NCI-H2029 treated with DMSO at 0.1 percent for 48 hours (cell line): ENCODE measurements around the gene PMCH.
"Not testable (repeated sequence)": the region's sequence is repeated elsewhere in the genome, so short reads cannot be mapped to it uniquely, and the experiment has no call there.

Experiments used
- DNase-seq: peaks from one replicate; lab custom pipeline; 2025; lab: John Stamatoyannopoulos, UW

The PMCH gene

DNA sequence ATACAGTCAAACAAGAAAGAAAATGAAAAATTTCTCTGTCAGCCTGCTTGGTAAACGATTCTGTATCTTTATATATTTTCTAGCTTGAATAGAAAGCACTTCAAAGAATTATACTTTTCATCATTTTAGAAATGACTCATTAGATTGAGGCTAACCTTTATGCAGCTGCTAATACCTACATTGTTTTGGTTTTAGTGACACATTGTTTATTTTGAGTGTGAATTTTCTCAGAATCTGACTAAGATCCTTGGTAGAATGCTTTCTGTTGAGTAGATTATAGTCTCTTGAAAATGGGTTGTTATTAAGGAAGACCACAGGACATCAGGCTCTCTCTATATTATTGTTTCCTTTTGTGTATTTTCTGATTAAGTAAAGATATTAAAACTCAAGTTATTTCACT is at the start of gene PMCH:
TSS of gene PMCH (minus strand) at position 45 of the 400 bp plus-strand sequence. CDS start 63 bp downstream, outside the sequence.
- DNase-seq = no peak

DNA sequence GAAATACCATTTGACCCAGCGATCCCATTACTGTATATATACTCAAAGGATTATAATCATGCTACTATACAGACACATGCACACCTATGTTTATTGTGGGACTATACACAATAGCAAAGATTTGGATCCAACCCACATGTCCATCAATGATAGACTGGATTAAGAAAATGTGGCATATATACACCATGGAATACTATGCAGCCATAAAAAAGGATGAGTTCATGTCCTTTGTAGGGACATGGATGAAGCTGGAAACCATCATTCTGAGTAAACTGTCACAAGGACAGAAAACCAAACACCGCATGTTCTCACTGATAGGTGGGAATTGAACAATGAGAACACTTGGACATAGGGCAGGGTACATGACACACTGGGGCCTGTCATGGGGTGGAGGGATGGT is 43.2 kb upstream of the PMCH start:
- DNase-seq = not testable (repeated sequence)

GRCh38 chr12:102234599-102234998 is 37.0 kb upstream of the PMCH start:
- no peak for DNase-seq

DNA sequence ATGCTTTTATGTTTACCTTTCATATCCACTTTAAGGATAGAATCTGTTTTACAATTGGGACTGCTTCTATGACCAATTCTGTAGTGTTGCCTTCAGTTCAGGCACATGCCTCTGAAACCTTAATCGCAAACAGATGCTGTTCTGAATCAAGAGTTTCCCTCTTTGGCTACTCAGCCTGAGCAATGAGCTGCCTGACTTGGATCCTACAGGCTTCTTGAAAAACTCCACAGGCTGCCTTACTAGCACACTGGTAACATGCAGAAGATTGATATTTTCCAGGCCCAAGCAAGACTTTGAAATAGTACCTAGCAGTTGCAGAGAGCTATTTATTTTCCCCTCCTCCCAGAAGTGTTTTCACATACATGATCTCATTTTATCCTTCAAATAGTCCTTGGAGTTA is 34.8 kb upstream of the PMCH start:
- DNase-seq = no peak

DNA sequence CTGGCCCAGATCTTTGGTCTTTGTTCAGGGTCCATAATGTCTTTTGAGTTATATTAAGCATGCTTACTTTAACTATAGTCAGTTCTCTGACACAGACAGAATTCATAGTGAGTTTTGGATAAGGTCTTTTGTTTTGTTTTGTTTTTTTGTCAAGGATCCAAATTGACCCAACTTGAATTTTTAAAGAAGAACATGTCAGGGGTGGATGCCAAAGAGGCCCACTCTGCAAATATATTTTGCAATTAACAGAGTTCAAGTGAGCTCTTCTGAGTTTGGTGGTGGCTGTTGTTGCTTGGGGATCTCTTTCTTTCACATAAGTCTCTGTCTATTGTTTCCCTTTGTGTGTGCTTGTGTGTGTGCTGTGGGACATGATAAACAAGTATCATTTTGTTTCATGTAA is 34.4 kb upstream of the PMCH start:
- DNase-seq = no peak

DNA sequence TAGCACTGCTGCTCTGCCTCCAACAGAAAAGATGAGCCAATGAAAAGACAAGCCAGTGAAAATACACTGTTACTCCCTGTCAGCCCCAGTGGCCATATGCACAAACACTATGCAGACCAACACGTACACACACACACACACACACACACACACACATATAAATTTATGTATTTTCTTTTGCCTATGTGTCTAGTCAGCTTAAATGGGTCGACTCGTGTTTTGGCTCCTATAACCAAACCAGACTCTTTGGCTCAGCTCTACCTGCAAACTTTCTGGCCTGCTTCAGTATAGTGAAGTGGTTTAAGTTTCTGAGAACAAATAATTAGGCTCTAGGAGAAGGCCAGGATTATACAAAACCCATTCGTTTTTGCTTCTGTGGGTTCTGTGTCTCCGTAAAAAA is 30.3 kb upstream of the PMCH start:
- DNase-seq = no peak

DNA sequence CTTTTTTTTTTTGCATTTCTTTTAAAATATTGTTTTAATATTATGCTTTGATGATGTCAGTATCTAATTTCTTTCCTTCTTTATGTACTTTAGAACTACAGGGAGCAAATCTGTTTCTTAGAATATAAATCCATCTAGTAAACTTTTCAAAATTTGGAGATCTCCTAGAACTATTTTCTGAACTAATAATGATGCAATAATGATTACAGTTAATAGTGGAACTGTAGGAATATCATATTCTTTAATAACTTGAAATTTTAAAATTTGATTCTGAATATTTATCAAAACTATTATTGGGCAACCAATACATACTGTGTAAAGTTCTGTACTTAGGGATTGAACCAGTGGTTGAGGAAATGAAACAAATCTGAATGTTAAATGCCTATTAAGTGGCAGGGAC is 23.1 kb upstream of the PMCH start:
- no peak for DNase-seq

GRCh38 chr12:102215992-102216691 is 18.5 kb upstream of the PMCH start:
- DNase-seq = no peak

DNA sequence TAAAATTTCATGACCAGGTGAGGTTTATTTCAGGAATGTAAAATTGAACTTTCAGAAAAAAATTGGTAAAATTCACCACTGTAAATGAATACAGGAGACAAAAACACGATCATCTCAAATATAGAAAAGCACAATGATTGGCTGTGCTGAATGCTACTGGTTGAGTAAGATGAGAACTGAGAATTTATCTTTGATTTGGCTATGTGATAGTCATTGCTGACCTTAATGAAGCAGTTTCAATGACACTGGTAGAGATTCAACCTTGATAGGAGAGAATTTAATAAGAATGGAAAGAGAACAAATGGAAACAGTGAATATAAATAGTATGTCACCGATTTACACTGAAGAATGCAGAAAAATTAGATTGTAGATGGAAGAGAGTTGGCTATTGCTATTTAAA is 6.4 kb upstream of the PMCH start:
- no peak for DNase-seq

GRCh38 chr12:102202556-102202955 is 4.9 kb upstream of the PMCH start:
- no peak for DNase-seq

DNA sequence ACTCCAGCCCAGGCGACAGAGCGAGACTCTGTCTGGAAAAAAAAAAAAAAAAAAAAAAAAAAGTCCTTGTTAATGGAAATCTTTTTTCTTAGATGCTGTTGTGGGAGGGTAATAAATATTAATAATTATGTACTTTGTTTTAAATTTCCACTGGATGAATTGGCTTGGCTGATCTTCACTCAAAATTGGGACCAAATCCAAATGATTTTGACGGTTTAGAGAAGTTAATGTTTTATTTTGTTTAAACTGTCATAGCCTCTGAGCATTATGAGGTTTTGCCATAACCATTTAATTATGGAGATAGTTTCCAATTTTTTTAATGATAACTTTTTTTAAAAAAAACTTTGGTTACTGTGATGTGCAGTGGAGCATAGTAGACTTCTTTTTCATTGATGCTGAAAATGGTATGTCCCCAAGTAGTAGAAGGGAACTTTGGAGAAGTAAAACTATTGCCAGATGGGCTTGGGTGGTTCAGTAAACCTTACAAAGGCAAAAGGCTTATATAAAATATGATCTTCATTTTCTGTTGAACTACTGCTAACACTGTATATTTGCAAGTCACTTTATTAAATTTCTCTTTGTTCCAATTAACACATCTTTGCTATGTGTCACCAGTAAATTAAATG is 3.9 kb upstream of the PMCH start:
- no peak for DNase-seq

- DNase-seq = no peak
These were observed 1.8 kb downstream of the PMCH start for GRCh38 chr12:102195826-102196225.

- no peak for DNase-seq
These were observed 15.0 kb downstream of the PMCH start for GRCh38 chr12:102182635-102183034.

- DNase-seq = no peak
These were observed 22.9 kb downstream of the PMCH start for GRCh38 chr12:102174761-102175160.

- DNase-seq = no peak
These were observed 23.5 kb downstream of the PMCH start for GRCh38 chr12:102174117-102174516.

- DNase-seq = no peak
These were observed 25.2 kb downstream of the PMCH start for GRCh38 chr12:102172436-102172835.

GRCh38 chr12:102171951-102172350 is 25.7 kb downstream of the PMCH start:
- no peak for DNase-seq

DNA sequence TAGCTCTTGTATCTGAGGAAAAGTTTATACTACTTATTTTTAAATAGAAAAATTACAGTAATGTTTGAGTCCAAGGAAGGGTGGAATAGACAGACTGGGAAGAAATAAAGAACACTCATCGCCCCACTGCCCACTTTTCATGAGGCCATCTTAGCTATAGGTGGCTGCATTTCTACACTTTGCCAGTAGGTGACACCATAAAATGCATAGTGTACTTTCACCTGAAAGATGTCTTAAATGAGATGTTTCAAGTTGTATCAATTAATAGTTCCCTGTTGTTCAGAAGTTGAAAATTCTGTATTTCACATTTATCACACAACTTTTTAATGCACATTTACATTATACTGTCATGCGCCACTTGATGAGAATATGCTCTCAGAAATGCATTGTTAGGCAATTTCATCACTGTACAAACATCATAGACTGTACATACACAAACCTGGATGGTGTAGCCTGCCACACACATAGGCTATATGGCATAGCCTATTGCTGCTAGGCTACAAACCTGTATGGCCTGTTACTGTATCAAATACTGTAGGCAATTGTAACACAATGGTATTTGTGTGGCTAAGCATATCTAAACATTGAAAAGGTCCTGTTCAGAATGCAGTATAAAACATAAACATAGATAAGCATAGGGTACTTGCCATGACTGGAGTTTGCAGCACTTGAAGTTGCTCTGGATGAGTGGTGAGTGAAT is 27.6 kb downstream of the PMCH start:
- peak; percentile 11 for DNase-seq

DNA sequence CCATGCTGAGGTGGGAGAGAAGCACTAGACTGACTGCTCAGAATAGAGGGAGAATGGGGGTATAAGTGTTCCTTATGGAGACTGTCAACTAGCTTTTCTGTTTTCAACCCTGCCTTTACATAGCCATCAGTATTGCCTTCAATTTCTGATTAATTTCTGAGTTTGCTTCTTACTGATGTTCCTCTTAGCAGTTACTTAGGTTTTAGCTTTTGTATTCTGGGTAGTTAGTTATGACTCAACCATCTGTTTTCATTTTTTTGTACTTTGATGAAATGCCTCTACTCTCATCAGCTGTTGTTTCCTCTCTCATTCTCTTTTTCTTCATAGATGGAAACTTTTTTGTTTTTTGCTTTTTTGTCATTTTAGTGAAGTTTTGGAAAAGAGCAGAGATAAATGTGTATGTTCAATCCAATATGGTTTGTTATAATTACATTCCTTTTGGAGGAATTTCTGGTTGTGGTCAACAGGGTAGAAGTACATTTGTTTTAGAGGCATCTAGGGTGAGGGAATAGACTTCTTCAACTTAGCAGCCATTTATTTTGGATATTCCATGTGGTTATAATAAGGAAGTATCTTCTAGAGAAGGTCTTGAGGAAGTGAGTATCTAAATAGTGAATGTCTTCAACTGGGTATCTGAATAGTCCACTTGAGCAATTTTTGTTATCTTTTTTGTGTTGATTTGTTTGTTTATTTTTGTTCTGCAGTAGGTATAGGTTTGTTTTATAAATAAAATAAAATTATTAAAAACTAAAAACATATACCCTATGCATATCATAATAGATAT is 29.6 kb downstream of the PMCH start:
- DNase-seq = no peak

DNA sequence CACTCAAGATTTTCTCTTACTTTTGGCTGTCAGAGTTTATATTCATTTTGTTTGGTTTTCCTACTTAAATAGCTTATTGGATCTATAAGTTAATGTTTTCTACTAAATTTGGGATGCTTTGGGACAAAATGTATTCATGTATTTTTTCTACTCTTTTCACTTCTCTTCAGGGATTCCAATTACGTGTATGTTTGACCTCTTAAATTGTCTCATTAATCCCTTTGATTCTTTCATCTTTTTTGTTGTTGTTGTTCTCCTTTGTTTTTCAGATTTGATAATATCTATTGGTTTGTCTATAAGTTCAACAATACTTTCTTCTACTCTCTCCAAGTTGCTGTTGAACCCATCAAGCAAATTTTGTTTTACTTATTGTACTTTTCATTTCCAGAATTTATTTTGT is 34.2 kb downstream of the PMCH start:
- no peak for DNase-seq

DNA sequence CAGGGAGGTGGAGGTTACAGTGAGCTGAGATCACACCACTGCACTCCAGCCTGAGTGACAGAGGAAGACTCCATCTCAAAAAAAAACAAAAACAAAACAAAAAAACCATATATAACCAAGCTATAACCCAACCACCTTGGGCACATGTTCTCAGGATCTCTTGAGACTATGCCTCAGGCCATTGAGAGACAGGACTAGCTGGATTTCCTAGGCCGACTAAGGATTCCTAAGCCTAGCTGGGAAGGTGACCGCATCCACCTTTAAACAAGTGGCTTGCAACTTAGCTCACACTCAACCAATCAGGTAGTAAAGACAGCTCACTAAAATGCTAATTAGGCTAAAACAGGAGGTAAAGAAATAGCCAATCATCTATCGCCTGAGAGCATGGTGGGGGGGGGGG is 42.4 kb downstream of the PMCH start:
- DNase-seq = not testable (repeated sequence)

DNA sequence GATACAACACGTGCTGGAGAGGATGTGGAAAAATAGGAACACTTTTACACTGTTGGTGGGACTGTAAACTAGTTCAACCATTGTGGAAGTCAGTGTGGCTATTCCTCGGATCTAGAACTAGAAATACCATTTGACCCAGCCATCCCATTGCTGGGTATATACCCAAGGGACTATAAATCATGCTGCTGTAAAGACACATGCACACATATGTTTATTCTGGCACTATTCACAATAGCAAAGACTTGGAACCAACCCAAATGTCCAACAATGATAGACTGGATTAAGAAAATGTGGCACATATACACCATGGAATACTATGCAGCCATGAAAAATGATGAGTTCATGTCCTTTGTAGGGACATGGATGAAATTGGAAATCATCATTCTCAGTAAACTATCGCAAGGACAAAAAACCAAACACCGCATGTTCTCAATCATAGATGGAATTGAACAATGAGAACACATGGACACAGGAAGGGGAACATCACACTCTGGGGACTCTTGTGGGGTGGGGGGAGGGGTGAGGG is 50.5 kb downstream of the PMCH start:
- not testable (repeated sequence) for DNase-seq
